HepG2 (cell line): ENCODE data around the gene TXLNA. TPM values are rescaled to one million over a fixed set of nuclear protein-coding genes. Genes with fewer than 3 reads are reported as not detected.

ENCODE experiments used
- ATAC-seq: fragments of 200-7000 bp; cut with Tn5 transposase; 3 replicates; pipeline ENCODE4 v1.9.1; 2020; ENCODE audit warnings: mild to moderate bottlenecking, moderate library complexity
- BruUV-seq: library from RNA; stranded (reverse); fragments of 400-500 nt; replicated peaks from 2 replicates; lab custom pipeline; 2021; lab: Mats Ljungman, UMichigan
- CTCF ChIA-PET: fragments of 300-600 bp; formaldehyde crosslinking; extraction: SDS; loops from one replicate; lab custom pipeline; 2021; ENCODE audit warnings: low total read pairs, inconsistent platforms, low intra/inter-chr PET ratio; lab: Yijun Ruan, JAX
- POLR2A ChIA-PET: fragments of 350-600 bp; sonication (Branson Sonifier 250); formaldehyde crosslinking; loops from one replicate; lab custom pipeline; 2020; ENCODE audit warnings: antibody characterized with exemption, inconsistent platforms; lab: Yijun Ruan, JAX
- DNase-seq: peaks from one replicate; pipeline ENCODE4 v3.0.0-alpha.2; 2015; ENCODE audit warnings: low spot score
- FAIRE-seq: peaks from 3 replicates; lab custom pipeline; 2011; peaks lifted over from hg19 to GRCh38; lab: Jason Lieb, UNC
- H2AFZ ChIP-seq: one replicate; pipeline ENCODE4 v1.6.1; 2011; ENCODE audit warnings: low read length, inconsistent platforms
- H3K27ac ChIP-seq: fragments of 300-600 bp; 3 replicates; pipeline ENCODE4 v1.8.0; 2011; ENCODE audit warnings: mixed run types, mild to moderate bottlenecking, mixed read lengths, low read length, inconsistent platforms; ENCODE audit not compliant: insufficient read depth; ENCODE audit errors: extremely low read length
- H3K27me3 ChIP-seq, 2 experiments: fragments of 200-600 bp in 1 of 2; 2 replicates in 1 of 2; 3 replicates in 1 of 2; pipeline versions ENCODE4 v1.6.0 to v1.8.0; 2011; ENCODE audit warnings: low read length in 2 of 2, mild to moderate bottlenecking in 2 of 2, moderate library complexity in 2 of 2, inconsistent platforms in 1 of 2; ENCODE audit not compliant: insufficient read depth in 2 of 2, control insufficient read depth in 1 of 2
- H3K36me3 ChIP-seq, 2 experiments: fragments of 200-600 bp in 1 of 2; replicated peaks in 1 of 2; 2 replicates in 1 of 2; 3 replicates in 1 of 2; pipeline versions ENCODE4 v1.5.1 to v1.8.0; 2011; ENCODE audit warnings: low read length in 2 of 2, inconsistent platforms in 1 of 2; ENCODE audit not compliant: insufficient read depth in 2 of 2, control insufficient read depth in 1 of 2
- H3K4me1 ChIP-seq: 2 replicates; pipeline ENCODE4 v1.5.1; 2012; ENCODE audit warnings: low read length, inconsistent platforms; ENCODE audit not compliant: insufficient read depth
- H3K4me2 ChIP-seq: 2 replicates; pipeline ENCODE4 v1.6.0; 2011; ENCODE audit warnings: low read depth, low read length, inconsistent platforms
- H3K4me3 ChIP-seq, 3 experiments: fragments of 200-600 bp in 1 of 3; sonication (generic), shearing (Covaris generic) in 1 of 3; replicated peaks in 1 of 3; 2 replicates each; pipeline ENCODE4 v1.5.1; 2011 to 2016; ENCODE audit warnings: low read length in 3 of 3, inconsistent platforms in 2 of 3, low read depth in 2 of 3, mild to moderate bottlenecking in 2 of 3, control low read depth in 1 of 3, mixed read lengths in 1 of 3; ENCODE audit not compliant: insufficient read depth in 1 of 3
- H3K79me2 ChIP-seq: one replicate; pipeline ENCODE4 v1.6.1; 2011; ENCODE audit warnings: low read length, inconsistent platforms; ENCODE audit not compliant: insufficient read depth
- H3K9ac ChIP-seq: 2 replicates; pipeline ENCODE4 v1.6.0; 2011; ENCODE audit warnings: mild to moderate bottlenecking, low read depth, low read length, inconsistent platforms; ENCODE audit not compliant: insufficient read depth
- H3K9me3 ChIP-seq: 2 replicates; pipeline ENCODE4 v1.5.1; 2012; ENCODE audit warnings: mild to moderate bottlenecking, low read length
- H4K20me1 ChIP-seq: 2 replicates; pipeline ENCODE4 v1.6.0; 2011; ENCODE audit warnings: inconsistent platforms, mild to moderate bottlenecking, low read length, moderate library complexity; ENCODE audit not compliant: insufficient read depth
- SRY ChIP-seq: sonication (generic); formaldehyde crosslinking; IDR thresholded peaks from 2 replicates; pipeline ENCODE4 v1.8.0; 2022; ENCODE audit warnings: mild to moderate bottlenecking, missing genetic modification reagents
- STAG1 ChIP-seq: sonication (generic); formaldehyde crosslinking; IDR thresholded peaks from 2 replicates; pipeline ENCODE4 v1.4.0; 2020; ENCODE audit warnings: missing genetic modification reagents
- ZSCAN25 ChIP-seq: sonication (generic); formaldehyde crosslinking; IDR thresholded peaks from 2 replicates; pipeline ENCODE4 v1.8.0; 2022; ENCODE audit warnings: mild to moderate bottlenecking, missing genetic modification reagents
- WGBS: methylation state at CpG from one replicate; pipeline ENCODE4 v1.1.6; 2017; ENCODE audit warnings: low lambda C conversion rate; 5-methylcytosine and 5-hydroxymethylcytosine counted together
- in situ Hi-C: cut with HindIII; loops from 2 replicates; pipeline ENCODE4 v1.10.0; 2017; ENCODE audit warnings: low pct_unique_long_range_greater_than_20kb; ENCODE audit not compliant: extremely low pct_ligation_motif_present
- intact Hi-C: fragments of 100-400 bp; cut with micrococcal nuclease; formaldehyde crosslinking; loops from one replicate; pipeline ENCODE4 v1.10.0; 2022; ENCODE audit not compliant: unreplicated experiment
- polyA plus RNA-seq, 8 experiments: library from polyadenylated mRNA; depleted of rRNA in 3 of 8; stranded (reverse) in 7 of 8; unstranded in 1 of 8; fragments of >200 nt; fragmentation: Illumina TruSeq in 4 of 8; extraction: Trizol in 4 of 8; gene quantifications; 2 replicates each; pipeline versions ENCODE4 v1.2.1 to v1.2.3, GENCODE V29; 2011 to 2016; ENCODE audit warnings: low read depth in 4 of 8, missing spikeins in 1 of 8, mixed read lengths in 1 of 8; ENCODE audit not compliant: insufficient read depth in 1 of 8
- total RNA-seq, 5 experiments: library from RNA; depleted of rRNA; stranded (reverse); fragments of >200 nt; fragmentation: Illumina TruSeq; extraction: Trizol; gene quantifications; 2 replicates each; pipeline ENCODE4 v1.2.3, GENCODE V29; 2016; ENCODE audit warnings: low read depth in 1 of 5
- TF ChIP-seq, protein P1 (sequence below): IDR thresholded peaks from 2 replicates; pipeline ENCODE4 v1.4.0; 2020; ENCODE audit warnings: mild to moderate bottlenecking, missing genetic modification reagents
- TF ChIP-seq, protein P2 (sequence below): sonication (generic); formaldehyde crosslinking; IDR thresholded peaks from 2 replicates; pipeline ENCODE4 v1.4.0; 2020; ENCODE audit warnings: missing genetic modification reagents
- TF ChIP-seq, protein P3 (sequence below): sonication (generic); formaldehyde crosslinking; IDR thresholded peaks from 2 replicates; pipeline ENCODE4 v1.4.0; 2020; ENCODE audit warnings: missing genetic modification reagents
- TF ChIP-seq, protein P4 (sequence below): sonication (generic); formaldehyde crosslinking; IDR thresholded peaks from 2 replicates; pipeline ENCODE4 v1.4.0; 2020; ENCODE audit warnings: missing genetic modification reagents
- TF ChIP-seq, protein P5 (sequence below), 2 experiments: sonication (generic) in 1 of 2; formaldehyde crosslinking in 1 of 2; IDR thresholded peaks; 2 replicates each; pipeline versions ENCODE4 v1.4.0 to v1.6.1; 2018 to 2020; ENCODE audit warnings: missing genetic modification reagents in 2 of 2, borderline replicate concordance in 1 of 2, low read depth in 1 of 2, mild to moderate bottlenecking in 1 of 2, missing biosample characterization in 1 of 2
- TF ChIP-seq, protein P6 (sequence below): sonication (generic); formaldehyde crosslinking; IDR thresholded peaks from 2 replicates; pipeline ENCODE4 v1.5.1; 2020; ENCODE audit warnings: missing genetic modification reagents, mild to moderate bottlenecking, borderline replicate concordance

Gene TXLNA
- total and polyA plus RNA-seq, 2 of the 13 experiments (the other 11 are each of a cell fraction or from before 2014, with no cell fraction given): 29.6 to 67.8 TPM

DNA sequence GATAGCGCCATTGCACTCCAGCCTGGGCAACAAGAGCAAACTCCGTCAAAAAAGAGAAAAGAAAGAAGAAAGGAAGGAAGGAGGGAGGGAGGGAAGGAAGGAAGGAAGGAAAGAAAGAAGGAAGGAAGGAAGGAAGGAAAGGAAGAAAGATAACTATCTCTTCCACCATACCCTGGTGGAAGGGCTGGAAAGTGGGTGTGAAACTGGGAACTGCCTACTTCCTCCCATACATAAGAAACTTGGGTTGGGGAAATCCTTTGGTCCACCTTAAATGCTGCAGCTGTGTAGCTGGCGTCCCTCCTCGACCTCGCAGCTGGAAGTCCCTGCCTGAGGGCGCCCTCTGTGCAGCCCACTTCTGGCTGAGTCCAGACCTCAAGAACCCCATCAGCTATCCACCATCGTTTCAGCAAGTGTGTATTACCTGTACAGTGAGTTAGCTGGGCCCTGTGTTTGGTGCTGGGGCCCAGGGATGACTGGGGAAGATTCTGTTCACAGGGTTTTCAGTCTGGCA lies 62.9 kb downstream of the TXLNA start:
- H3K36me3 ChIP-seq: no peaks in the 10 kb centered on the region
- H3K9me3 ChIP-seq: no peaks in the 10 kb centered on the region
- ATAC-seq: peak; percentile 51
- H3K9ac ChIP-seq: no peak overlapping the region
- no peaks in the 10 kb centered on the region for H4K20me1 ChIP-seq
- no TSS peak for BruUV-seq
- peak overlapping the region in 1 of 3 experiments; percentile 30; a peak in 1 of 6 replicates for H3K4me3 ChIP-seq
- WGBS: 92% methylated on average over 2 of the region's 7 CpGs
- H3K4me2 ChIP-seq: peak overlapping the region; percentile 74
- POLR2A ChIA-PET: interaction anchor here (0.8 to 2.5 kb wide), 11 partner anchors 9 to 109 kb away, joined by 3 to 14 read pairs (median 8); partner anchors contain the start of genes LCK, MARCKSL1 and TXLNA
- peaks cover 53% of the 10 kb centered on the region for H3K4me1 ChIP-seq
- H3K27me3 ChIP-seq: no peaks in the 10 kb centered on the region
- DNase-seq: no peak
- peak; percentile 12 for FAIRE-seq
- no peaks in the 10 kb centered on the region for H3K79me2 ChIP-seq
- no peak overlapping the region for H3K27ac ChIP-seq
- intact Hi-C loops: no loop called here
- CTCF ChIA-PET: no interaction called here
- peak overlapping the region; percentile 46 for H2AFZ ChIP-seq
- in situ Hi-C loops: no loop called here
- TF ChIP-seq ZSCAN25 (CRISPR knock-in tag) (no peak), STAG1 (peak; percentile 31; the same call in 1 of the 2 replicates), SRY (CRISPR knock-in tag) (no peak)
- TF ChIP-seq, protein P1, sequence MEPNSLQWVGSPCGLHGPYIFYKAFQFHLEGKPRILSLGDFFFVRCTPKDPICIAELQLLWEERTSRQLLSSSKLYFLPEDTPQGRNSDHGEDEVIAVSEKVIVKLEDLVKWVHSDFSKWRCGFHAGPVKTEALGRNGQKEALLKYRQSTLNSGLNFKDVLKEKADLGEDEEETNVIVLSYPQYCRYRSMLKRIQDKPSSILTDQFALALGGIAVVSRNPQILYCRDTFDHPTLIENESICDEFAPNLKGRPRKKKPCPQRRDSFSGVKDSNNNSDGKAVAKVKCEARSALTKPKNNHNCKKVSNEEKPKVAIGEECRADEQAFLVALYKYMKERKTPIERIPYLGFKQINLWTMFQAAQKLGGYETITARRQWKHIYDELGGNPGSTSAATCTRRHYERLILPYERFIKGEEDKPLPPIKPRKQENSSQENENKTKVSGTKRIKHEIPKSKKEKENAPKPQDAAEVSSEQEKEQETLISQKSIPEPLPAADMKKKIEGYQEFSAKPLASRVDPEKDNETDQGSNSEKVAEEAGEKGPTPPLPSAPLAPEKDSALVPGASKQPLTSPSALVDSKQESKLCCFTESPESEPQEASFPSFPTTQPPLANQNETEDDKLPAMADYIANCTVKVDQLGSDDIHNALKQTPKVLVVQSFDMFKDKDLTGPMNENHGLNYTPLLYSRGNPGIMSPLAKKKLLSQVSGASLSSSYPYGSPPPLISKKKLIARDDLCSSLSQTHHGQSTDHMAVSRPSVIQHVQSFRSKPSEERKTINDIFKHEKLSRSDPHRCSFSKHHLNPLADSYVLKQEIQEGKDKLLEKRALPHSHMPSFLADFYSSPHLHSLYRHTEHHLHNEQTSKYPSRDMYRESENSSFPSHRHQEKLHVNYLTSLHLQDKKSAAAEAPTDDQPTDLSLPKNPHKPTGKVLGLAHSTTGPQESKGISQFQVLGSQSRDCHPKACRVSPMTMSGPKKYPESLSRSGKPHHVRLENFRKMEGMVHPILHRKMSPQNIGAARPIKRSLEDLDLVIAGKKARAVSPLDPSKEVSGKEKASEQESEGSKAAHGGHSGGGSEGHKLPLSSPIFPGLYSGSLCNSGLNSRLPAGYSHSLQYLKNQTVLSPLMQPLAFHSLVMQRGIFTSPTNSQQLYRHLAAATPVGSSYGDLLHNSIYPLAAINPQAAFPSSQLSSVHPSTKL (CRISPR knock-in tag): no peak
- TF ChIP-seq, protein P2, sequence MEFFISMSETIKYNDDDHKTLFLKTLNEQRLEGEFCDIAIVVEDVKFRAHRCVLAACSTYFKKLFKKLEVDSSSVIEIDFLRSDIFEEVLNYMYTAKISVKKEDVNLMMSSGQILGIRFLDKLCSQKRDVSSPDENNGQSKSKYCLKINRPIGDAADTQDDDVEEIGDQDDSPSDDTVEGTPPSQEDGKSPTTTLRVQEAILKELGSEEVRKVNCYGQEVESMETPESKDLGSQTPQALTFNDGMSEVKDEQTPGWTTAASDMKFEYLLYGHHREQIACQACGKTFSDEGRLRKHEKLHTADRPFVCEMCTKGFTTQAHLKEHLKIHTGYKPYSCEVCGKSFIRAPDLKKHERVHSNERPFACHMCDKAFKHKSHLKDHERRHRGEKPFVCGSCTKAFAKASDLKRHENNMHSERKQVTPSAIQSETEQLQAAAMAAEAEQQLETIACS: no peak
- TF ChIP-seq, protein P3, sequence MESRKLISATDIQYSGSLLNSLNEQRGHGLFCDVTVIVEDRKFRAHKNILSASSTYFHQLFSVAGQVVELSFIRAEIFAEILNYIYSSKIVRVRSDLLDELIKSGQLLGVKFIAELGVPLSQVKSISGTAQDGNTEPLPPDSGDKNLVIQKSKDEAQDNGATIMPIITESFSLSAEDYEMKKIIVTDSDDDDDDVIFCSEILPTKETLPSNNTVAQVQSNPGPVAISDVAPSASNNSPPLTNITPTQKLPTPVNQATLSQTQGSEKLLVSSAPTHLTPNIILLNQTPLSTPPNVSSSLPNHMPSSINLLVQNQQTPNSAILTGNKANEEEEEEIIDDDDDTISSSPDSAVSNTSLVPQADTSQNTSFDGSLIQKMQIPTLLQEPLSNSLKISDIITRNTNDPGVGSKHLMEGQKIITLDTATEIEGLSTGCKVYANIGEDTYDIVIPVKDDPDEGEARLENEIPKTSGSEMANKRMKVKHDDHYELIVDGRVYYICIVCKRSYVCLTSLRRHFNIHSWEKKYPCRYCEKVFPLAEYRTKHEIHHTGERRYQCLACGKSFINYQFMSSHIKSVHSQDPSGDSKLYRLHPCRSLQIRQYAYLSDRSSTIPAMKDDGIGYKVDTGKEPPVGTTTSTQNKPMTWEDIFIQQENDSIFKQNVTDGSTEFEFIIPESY: 0 out of 2 replicates have a peak, but pooled peaks have one; percentile 5
- TF ChIP-seq, protein P4, sequence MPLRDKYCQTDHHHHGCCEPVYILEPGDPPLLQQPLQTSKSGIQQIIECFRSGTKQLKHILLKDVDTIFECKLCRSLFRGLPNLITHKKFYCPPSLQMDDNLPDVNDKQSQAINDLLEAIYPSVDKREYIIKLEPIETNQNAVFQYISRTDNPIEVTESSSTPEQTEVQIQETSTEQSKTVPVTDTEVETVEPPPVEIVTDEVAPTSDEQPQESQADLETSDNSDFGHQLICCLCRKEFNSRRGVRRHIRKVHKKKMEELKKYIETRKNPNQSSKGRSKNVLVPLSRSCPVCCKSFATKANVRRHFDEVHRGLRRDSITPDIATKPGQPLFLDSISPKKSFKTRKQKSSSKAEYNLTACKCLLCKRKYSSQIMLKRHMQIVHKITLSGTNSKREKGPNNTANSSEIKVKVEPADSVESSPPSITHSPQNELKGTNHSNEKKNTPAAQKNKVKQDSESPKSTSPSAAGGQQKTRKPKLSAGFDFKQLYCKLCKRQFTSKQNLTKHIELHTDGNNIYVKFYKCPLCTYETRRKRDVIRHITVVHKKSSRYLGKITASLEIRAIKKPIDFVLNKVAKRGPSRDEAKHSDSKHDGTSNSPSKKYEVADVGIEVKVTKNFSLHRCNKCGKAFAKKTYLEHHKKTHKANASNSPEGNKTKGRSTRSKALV (CRISPR knock-in tag): no peak
- TF ChIP-seq, protein P5, sequence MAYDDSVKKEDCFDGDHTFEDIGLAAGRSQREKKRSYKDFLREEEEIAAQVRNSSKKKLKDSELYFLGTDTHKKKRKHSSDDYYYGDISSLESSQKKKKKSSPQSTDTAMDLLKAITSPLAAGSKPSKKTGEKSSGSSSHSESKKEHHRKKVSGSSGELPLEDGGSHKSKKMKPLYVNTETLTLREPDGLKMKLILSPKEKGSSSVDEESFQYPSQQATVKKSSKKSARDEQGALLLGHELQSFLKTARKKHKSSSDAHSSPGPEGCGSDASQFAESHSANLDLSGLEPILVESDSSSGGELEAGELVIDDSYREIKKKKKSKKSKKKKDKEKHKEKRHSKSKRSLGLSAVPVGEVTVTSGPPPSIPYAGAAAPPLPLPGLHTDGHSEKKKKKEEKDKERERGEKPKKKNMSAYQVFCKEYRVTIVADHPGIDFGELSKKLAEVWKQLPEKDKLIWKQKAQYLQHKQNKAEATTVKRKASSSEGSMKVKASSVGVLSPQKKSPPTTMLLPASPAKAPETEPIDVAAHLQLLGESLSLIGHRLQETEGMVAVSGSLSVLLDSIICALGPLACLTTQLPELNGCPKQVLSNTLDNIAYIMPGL (CRISPR knock-in tag; IDR thresholded peaks at IDR 0.05; ENCODE audit: borderline replicate concordance in 1 of 2, low read depth in 1 of 2): peak in 1 of 2 experiments; percentile 23; a peak in 1 of 4 replicates
- TF ChIP-seq, protein P6, sequence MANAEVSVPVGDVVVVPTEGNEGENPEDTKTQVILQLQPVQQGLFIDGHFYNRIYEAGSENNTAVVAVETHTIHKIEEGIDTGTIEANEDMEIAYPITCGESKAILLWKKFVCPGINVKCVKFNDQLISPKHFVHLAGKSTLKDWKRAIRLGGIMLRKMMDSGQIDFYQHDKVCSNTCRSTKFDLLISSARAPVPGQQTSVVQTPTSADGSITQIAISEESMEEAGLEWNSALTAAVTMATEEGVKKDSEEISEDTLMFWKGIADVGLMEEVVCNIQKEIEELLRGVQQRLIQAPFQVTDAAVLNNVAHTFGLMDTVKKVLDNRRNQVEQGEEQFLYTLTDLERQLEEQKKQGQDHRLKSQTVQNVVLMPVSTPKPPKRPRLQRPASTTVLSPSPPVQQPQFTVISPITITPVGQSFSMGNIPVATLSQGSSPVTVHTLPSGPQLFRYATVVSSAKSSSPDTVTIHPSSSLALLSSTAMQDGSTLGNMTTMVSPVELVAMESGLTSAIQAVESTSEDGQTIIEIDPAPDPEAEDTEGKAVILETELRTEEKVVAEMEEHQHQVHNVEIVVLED (CRISPR knock-in tag): peak; percentile 29; the same call in 1 of the 2 replicates
